Measurements from ENCODE around the gene GABBR2.

DNA sequence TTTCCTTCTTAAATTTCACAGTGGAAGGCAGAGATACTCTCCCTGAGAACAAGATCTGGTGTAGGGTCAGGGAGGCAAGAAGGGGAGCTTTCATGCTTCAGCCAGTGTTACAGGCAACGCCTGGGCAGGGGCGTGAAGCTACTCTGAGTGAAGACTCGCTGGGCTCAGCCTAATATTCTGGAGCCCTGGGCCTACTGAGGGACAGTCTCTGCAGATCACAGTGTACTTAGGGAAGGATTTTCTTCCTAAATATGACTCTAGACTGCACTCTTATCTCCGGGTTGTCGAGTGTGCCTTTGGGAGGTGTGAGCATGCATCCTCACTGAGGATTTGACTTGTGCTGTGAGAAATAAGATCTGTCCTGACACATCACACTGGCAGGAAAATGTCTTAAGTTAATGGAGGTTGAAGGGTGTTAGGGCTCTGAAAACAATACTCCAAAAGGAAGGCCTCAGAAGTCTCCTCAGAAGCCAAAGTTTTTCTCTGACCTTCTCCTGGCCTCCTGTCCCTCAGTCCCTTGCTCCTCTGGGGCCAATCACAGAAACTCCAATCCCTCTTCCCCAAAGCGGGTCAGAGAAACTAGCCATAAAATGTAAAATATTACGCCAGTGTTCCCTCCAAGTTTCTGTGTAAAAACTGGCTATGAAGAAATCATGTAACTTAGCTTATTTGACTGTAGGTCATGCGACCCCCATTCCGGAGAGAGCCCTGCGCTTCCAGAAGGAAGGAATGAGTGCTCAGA lies 296.5 kb downstream of the GABBR2 start:
- TF ChIP-seq, protein P1, sequence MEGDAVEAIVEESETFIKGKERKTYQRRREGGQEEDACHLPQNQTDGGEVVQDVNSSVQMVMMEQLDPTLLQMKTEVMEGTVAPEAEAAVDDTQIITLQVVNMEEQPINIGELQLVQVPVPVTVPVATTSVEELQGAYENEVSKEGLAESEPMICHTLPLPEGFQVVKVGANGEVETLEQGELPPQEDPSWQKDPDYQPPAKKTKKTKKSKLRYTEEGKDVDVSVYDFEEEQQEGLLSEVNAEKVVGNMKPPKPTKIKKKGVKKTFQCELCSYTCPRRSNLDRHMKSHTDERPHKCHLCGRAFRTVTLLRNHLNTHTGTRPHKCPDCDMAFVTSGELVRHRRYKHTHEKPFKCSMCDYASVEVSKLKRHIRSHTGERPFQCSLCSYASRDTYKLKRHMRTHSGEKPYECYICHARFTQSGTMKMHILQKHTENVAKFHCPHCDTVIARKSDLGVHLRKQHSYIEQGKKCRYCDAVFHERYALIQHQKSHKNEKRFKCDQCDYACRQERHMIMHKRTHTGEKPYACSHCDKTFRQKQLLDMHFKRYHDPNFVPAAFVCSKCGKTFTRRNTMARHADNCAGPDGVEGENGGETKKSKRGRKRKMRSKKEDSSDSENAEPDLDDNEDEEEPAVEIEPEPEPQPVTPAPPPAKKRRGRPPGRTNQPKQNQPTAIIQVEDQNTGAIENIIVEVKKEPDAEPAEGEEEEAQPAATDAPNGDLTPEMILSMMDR (optimal IDR thresholded peaks at IDR 0.05 in 1 of 3, IDR thresholded peaks at IDR 0.05 in 1 of 3, conservative IDR thresholded peaks at IDR 0.05 in 1 of 3; ENCODE audit: extremely low read depth in 1 of 3, insufficient read depth in 2 of 3, low read length in 3 of 3) = no peak
- no peak for TF ChIP-seq EZH2 (IDR thresholded peaks at IDR 0.05; ENCODE audit: low read length)
